Midbrain (tissue), 1 donor: ENCODE data around the gene KLC3.

Source experiments
- DNase-seq: peaks from one replicate; lab custom pipeline; 2025; lab: John Stamatoyannopoulos, UW

KLC3 gene

DNA sequence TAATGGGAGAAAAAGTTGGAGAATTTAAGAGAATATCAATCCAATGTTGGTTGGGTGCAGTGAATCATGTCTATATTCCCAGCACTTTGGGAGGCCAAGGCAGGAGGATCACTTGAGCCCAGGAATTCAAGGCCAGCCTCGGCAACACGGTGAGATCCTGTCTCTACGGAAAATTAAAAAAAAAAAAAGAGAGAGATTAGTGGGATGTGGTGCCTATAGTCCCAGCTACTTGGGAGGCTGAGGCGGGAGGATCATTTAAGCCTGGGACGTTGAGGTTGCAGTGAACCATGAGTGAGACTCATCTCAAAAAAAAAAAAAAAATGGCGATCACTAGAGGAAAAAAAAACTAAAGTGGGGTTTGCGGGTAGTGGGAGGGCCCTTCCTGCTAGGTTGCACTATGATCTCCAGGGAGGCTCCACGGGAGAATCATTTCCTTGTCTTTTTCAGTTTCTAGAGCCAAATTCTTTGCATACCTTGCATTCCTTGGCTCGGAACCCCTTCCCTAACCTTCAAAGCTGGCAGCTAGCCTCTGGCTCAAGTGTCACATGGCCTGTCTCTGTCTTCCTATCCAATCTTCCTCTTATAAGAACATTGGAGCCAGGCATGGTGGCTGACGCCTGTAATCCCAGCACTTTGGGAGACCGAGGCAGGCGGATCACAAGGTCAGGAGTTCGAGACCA lies 35.6 kb downstream of the KLC3 start:
- DNase-seq: no peak

GRCh38 chr19:45380107-45380506 lies 39.6 kb downstream of the KLC3 start:
- no peak for DNase-seq

- no peak for DNase-seq
These were observed 41.9 kb downstream of the KLC3 start for GRCh38 chr19:45382426-45382825.

DNA sequence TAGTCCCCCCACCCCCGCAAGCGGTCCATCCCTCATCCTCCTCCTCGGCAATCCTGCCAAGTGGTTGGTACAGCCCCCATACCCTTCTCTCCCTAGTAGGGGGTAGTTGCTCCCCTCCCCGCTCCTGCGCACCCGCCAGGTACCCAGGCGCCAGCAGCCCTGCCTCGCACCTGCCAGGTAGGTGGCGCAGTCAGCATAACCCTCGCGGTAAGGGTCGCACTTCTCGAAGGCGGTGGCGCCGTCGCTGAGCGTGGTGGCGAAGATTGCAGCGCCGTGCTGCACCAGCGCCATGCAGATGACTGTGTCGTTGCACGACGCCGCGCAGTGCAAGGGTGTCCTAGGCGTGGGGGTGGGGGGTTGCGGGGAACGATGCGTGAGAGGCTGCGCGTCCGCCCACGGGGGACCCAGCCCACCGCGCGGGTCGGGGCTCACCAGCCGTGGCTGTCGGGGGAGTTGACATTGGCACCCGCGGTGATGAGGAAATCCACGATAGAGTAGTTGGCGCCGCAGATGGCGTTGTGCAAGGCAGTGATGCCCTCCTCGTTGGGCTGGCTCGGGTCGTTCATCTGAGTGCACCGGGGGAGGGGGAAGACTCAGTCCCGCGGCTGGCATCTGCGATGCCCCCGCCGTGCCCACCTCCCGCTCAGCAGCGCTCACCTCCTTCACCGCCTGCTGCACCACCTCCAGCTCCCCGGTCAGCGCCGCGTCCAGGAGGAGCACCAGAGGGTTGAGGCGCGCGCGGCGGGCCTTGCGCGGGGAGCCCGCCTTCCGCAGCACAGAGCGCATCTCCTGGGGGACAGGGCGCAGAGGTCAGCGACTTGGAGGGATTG lies 45.1 kb downstream of the KLC3 start:
- no peak for DNase-seq

DNA sequence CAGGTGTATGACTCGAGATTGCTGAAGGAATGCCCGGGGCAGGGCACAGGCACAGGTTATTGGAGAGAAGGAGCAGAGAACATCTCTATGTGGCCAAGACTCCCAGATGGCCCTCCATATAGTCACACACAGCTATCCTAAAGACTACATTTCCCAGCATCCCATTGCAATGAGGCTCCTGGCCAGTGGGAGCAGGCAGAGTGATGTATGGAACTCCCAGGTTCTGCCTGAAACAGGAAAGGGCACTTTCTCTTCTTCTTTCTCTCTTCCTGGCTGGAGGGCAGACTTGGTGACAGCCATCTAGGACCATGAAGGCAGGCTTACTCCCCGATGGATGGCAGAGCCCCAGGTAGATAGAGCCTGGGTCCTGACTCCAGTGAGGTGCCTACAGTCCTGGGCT lies 50.8 kb downstream of the KLC3 start:
- DNase-seq: no peak

- no peak for DNase-seq
These were observed 51.5 kb downstream of the KLC3 start for GRCh38 chr19:45391871-45392665.

- no peak for DNase-seq
These were observed 55.5 kb downstream of the KLC3 start for GRCh38 chr19:45395821-45396617.

GRCh38 chr19:45400192-45400591 lies 59.6 kb downstream of the KLC3 start:
- no peak for DNase-seq
